Measurements from ENCODE around the gene NXN. TPM values are rescaled to one million over a fixed set of nuclear protein-coding genes. Genes with fewer than 3 reads are reported as not detected.

Gene NXN
- 13.4 TPM for polyA plus RNA-seq (2012; ENCODE audit: insufficient read depth, insufficient read length)

DNA sequence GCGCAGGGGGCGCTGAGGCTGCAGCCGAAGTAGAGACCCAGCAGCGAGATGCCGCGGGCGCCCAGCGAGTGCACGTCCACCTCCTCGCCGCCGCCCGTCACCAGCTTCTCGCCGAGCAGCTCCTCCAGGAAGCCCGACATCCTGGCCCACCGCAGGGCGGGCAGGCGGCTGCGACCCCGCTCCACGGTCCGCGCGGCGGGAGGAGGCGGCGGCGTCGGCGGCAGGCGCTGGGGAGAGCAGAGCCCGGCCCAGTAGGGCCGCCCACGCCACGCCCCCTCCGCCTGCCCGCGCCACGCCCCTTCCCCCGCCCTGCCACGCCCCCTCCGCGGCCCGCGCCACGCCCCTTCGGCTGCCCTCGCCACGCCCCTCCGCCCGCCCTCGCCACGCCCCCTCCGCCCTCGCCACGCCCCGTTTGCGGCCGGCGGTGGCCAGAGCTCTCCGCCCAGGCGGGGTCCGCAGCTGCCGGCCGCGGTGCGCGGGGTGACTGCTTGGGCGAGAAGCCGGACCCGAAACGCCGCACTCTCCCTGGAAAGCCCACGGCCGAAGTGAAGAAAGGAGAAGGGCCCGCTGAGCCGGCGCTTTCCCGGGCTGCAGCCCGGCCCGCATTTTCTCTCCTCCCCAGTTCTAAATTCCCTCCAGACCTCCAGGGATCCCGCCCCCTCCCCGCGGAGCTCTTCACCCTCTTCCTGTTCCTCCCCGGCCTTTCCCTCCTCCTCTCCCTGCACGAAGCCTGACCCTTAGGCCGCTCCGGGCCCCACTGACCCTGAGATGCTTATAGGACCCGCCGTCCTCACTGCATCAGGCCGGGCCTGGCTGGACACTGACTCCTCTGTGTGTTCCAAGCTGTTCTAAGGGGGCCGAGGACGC, at the start of gene NXN:
TSS of gene NXN (minus strand) at position 238 of the 867 bp plus-strand sequence.
- peak; percentile 28 for DNase-seq (ENCODE audit: low read depth, low spot score)
- peak within 1 kb of the TSS; percentile 51 for H3K4me3 ChIP-seq (ENCODE audit: low read length)

DNA sequence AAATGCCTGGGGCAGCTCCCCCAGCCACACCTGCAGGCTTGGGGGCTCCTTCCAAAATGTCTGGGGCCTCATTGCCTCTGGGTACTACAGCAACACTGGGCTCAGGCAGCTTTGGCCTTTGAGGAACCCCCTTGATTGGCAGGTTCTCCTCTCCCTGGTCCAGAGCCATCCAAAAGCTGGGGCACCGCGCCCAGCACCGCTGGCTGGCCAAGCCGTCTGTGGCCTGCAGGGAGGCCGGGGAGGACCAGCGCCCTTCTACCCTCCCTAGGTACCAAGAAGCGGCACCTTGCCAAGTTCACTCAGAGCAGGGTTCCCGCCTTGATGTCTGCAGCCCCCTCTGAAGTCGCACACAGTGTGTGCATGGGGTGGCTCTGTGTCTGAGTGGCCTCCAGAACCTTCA, 47.5 kb upstream of the NXN start:
- DNase-seq (ENCODE audit: low read depth, low spot score), result no peak
- H3K4me3 ChIP-seq (ENCODE audit: low read length), result no peak overlapping the region

DNA sequence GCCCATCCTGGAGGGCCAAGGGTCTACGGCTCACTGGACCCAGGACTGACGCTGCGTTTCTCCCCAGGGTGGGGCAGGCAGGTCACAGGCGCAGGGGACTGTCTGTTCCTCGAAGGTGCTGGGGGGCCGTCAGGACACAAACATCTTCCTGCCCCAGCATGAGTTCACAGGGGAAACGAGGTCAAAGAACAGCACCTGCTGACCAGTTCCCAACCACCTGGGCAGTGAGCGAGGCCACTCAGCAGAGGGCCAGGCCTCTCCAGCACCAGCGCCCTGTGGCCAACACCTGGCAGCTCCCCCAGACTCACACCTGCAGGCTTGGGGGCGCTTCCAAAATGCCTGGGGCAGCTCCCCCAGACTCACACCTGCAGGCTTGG, 47.0 kb upstream of the NXN start:
- no peak for DNase-seq (ENCODE audit: low read depth, low spot score)
- H3K4me3 ChIP-seq (ENCODE audit: low read length), result no peak overlapping the region

DNA sequence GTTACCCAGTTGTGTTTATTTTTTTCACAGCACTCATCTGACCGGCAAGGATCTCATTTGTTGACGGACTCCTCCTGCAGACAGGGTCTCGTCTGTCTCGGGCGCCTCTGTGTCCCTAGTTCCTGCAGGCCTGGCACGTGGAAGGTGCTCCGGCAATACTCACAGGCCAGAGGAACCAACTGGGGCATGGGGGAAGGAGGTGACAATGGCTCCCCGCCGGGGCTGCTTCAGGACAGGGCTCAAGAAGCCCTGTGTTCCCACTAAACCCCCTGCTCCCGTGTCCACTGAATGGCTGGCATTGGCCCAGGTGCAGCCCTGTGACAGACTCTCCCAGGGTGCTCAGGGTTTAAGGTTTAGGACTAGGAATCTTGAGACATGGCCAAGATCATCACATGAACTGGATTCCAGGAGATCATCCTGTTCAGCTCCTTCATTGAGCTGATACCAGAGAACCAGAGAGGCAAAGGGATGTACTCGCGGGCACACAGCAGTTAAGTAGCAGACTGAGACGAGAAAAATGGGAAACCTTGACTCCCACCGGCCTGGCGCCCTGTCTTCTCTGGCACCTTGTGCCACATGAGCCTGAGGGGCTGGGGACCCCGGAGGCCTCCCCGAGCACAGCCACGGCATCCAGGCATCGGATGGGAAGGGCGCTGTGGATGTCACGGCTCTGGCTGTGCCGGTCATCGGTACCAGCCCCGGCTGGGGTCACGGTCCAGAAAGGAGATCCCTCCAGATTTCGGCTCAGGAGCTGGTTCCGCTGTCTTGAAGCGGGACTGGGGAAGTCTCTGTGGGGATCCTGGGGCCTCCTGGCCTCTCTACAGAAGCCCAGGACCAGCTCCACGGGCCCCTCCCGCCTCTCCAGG, 46.4 kb upstream of the NXN start:
- H3K4me3 ChIP-seq (ENCODE audit: low read length), result no peak overlapping the region

DNA sequence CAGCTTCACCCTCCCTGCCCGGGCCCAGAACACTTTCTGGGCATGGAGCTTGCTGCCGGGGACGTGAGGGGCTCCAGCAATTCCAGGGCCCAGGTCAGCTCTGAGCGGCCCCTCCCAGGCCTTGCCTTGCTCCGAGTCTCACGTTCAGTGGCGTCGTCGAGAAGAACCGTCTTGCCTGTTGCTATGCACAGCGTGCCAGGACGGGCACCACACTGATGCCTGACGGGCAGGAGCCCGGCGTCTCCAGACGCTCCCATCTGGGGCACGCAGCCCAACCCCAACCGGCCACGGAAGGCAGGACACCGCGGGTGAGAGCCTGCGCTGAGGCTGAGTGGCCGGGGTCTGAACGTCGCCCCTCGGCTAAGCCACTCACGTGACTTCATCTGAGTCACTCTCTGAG, 44.5 kb upstream of the NXN start:
- no peak overlapping the region for H3K4me3 ChIP-seq (ENCODE audit: low read length)
- DNase-seq (ENCODE audit: low read depth, low spot score), result no peak

More for the DNA sequence above, 46.4 kb upstream of the NXN start:
- DNase-seq (ENCODE audit: low read depth, low spot score), result no peak

DNA sequence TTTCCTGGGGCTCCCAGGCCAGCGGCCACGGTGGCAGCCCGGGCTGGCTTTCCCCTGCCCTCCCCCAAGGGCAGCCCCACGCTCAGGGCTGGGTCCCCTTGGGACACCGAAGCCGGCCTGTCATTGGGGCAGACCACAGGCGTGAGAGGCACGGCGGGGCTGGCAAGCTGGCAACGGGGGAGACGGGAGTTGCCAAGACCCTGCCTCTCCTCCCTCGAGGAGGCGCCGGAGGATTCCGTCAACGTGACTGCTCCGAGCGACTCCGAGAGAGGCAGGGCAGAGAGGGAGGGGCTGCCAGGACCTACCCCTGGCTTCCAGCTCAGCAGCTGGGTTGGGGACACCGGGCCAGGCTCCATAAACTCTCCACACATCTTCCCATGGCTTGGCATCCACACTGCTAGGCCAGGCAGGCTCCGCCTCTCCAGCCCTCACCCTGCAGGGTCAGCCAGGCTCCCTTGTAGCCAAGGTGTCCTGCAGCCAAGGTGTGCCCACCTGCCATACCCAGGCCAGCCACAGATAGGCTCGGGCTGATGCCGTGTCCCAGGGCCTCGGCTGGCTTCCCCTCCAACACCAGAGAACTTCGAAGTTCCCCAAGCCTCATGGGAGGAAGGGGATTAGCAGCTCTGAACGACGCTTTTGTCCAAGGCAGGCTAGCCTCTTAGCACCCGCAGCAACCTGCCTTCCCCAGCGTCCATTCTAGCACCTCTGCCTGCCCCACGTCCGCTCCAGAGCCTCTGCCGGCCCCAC, 42.9 kb upstream of the NXN start:
- H3K4me3 ChIP-seq (ENCODE audit: low read length), result no peak overlapping the region

DNA sequence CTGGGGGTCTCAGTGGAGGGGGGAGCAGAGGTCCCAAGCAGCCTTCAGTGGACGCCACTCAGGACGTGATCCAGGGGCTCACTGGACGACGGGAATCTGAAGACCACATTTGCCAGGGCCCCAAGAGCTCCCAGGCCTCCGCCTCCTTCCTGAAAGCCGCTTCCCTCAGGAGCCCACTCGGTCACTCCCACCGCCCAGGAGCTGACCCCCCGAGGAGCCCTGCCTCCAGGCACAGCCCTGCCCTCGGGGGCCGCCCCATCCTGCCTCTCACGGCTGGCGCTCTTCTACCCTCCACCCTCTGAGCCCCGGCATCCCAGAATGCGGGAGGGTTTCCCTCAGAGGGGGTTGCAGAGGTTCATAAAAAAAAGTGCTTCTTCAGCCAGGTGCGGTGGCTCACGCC, 41.6 kb upstream of the NXN start:
- no peak for DNase-seq (ENCODE audit: low read depth, low spot score)
- H3K4me3 ChIP-seq (ENCODE audit: low read length), result no peak overlapping the region

More for the DNA sequence above, 42.9 kb upstream of the NXN start:
- no peak for DNase-seq (ENCODE audit: low read depth, low spot score)

DNA sequence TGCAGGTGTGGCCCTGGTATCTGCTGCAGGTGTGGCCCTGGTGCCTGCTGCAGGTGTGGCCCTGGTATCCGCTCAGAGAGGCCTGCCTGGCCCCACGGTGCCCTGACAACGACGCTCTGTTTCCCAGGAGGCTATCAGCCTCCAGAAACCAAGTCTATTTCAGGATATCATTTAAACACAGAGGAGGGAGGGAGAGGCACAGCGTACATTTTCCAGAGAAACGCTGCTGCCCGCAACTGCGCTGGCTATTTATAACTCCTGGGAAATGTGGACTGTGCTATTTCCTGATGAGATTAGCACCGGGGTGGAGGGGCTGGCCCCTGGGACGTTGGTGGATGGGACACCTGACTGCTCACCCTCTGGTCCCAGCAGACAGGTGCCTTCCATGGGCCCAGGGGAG, 39.9 kb upstream of the NXN start:
- DNase-seq (ENCODE audit: low read depth, low spot score), result no peak
- H3K4me3 ChIP-seq (ENCODE audit: low read length), result no peak overlapping the region

DNA sequence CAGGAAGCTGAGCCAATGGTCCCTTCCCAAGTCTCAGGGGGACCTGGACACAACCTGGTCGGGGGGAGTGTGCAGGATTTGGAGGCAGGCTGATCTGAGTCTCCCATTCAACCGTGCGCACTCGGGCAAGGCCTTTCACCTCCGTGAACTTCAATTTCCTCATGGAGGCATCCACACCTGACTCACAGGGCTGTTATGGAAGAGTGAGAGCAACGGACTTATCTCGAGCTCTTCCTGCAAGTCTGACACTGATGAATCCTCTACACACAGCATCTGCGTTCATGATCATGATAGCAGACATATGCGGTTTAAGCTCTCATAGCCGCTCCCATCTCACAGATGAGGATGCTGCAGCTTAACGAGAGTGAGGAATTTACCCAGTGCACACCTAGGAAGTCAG, 39.0 kb upstream of the NXN start:
- H3K4me3 ChIP-seq (ENCODE audit: low read length), result no peak overlapping the region
- no peak for DNase-seq (ENCODE audit: low read depth, low spot score)

DNA sequence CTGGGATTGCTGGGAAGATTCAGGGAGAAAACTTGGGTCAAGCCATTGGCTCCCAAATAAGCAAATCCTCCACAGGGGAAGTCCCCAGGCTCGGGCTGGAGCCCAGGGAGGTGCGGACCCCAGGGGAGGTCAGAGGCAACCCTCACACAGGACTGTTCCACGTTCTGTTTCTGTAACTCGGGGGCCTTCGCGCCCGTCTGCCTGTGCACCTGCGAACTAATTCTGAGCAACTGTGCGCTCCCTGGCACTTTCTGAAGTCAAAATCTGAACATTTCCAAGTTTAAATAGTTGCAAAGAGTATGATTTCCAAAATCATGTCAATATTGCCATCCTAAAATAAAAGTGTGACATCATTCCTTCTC, 34.1 kb upstream of the NXN start:
- no peak for DNase-seq (ENCODE audit: low read depth, low spot score)
- no peak overlapping the region for H3K4me3 ChIP-seq (ENCODE audit: low read length)

DNA sequence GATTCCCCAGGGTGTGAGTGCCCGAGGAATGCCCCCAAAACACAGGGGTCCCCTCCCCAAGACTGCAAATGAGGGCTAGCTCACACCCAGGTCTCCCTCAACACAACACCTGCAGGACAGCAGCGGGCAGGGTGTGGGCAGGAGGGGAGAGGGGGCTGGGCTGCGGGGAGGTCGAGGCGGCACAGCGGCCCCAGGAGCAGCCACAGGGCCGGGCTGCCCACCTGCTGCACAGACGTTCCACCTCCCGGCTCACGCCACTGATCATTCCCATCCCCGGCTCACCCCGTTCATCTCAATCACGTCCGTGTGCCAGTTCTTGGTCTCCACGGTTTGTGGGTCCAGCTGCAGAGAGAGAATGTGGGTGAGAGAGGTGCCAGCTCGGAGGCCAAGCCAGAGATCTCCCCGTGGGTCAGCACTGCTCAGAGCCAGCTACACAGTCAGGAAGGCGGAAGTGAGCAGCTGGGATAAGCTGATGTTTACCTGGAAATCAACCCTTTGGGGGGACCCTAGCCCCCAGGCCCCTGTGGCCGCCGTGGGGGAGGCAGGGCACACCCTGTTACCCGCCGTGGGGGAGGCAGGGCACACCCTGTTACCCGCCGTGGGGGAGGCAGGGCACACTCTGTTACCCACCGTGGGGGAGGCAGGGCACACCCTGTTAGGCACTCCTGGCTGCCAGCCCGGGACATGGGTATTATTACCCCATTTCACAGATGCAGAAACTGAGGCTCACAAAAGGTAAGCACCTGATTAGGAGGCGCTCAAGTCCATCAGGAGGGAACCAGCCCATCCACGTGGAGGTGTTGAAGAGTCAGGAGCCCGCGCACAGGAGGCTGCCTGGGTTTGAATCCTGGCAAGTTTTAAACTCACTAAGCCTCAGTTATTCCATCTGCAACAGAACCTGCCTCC, 33.5 kb upstream of the NXN start:
- no peak overlapping the region for H3K4me3 ChIP-seq (ENCODE audit: low read length)
- DNase-seq (ENCODE audit: low read depth, low spot score), result no peak

DNA sequence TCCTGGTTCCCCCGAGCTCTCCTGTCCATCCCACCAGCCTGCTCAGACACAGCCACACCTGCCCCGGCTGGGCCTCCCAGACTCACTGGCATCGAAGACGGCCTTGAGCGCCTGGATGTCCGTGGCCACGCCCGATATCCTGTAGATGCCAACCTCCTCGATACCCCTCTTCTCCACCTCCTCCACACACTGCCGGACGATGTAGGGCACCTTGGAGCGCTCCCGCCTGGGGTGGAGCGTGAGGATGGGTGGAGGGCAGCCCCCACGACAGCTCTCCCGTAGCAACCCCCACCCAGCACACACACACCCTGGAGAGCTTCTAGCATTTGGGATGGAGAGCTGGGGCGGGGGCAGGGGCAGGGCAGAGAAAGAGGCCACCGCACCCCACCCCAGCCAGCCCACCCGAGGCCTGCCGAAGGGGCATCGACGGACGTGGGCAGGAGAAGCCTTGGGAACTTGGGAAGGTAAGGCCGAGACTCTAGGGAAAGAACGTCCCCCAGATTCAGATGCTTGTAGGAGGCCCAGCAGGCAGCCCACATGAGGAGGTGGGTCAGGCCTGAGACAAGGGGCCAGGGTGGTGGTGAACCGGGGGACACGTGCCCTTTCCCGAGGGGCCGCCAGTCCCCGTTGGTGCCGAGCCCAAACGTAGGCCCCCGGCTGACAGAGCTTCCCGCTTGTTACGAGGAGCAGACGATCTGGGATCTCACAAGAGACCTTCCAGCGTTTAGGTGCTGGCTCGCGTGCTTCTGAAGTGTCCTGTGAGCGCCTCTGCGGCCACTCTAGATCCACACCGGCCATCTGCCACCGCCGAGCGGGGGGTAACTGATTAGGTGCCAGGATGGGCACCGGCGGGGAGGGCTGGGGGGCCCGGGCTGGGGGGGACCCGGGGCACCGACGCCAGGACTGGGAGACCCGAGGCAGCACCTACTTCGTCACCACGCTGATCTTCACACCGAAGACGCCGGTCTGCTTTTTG, 32.5 kb upstream of the NXN start:
- no peak overlapping the region for H3K4me3 ChIP-seq (ENCODE audit: low read length)
- DNase-seq (ENCODE audit: low read depth, low spot score), result no peak

DNA sequence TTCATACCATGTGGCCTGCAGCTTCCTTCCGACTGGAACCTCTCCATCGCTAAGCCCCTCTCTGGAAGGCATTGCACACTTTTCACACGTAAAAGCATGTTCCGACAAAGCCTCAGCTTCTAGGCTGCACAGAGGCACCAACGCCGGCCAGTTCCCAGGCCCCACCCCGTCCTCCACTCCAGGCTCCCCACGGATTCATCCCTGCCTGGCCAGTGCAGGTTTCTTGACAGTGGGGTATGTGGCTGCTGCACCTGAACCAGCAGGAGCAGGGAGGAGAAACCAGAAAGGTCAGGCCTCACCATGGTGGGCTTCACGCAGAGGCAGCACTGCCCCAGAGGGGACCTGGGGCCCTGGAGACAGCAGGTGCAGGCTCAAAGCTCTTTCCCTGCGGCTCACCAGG, 31.6 kb upstream of the NXN start:
- no peak overlapping the region for H3K4me3 ChIP-seq (ENCODE audit: low read length)
- no peak for DNase-seq (ENCODE audit: low read depth, low spot score)

DNA sequence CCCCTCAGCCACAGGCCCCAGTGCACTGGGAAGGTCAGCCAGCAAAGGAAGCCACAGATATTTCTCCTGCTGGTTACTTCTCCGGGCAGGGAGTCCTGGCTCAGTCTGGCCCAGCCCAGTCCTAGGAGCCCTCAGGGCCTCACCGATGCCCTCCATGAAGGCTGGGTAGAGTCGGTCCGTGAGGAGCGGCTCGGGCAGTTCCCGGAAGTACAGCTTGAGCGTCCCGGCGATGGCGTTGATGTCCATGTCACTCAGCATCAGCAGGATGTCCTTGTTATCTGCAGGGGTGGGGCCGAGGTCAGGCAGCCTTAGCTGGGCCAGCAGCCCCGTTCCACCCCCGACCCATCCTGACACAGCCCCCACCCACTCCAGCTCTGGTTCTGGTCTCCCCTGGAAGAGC, 31.0 kb upstream of the NXN start:
- DNase-seq (ENCODE audit: low read depth, low spot score), result no peak
- no peak overlapping the region for H3K4me3 ChIP-seq (ENCODE audit: low read length)

DNA sequence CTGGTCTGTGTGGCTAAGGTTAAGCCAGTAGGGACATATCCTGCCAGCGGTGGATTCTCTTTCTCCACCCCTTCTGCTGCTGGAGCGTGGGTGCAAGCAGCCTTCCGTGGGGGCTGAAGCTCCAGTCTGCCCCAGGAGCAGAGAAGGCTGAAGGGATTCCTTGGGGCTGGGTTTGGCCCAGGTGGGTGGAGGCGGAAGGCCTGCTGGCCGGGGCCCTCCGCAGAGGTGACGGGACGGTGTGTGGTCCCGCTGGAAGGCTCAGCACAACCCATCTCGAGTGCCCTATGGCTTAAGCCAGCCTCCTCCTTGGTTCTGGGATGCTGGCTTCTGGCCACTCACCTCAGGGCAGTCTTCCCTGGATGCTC, 30.5 kb upstream of the NXN start:
- DNase-seq (ENCODE audit: low read depth, low spot score), result no peak
- H3K4me3 ChIP-seq (ENCODE audit: low read length), result no peak overlapping the region

DNA sequence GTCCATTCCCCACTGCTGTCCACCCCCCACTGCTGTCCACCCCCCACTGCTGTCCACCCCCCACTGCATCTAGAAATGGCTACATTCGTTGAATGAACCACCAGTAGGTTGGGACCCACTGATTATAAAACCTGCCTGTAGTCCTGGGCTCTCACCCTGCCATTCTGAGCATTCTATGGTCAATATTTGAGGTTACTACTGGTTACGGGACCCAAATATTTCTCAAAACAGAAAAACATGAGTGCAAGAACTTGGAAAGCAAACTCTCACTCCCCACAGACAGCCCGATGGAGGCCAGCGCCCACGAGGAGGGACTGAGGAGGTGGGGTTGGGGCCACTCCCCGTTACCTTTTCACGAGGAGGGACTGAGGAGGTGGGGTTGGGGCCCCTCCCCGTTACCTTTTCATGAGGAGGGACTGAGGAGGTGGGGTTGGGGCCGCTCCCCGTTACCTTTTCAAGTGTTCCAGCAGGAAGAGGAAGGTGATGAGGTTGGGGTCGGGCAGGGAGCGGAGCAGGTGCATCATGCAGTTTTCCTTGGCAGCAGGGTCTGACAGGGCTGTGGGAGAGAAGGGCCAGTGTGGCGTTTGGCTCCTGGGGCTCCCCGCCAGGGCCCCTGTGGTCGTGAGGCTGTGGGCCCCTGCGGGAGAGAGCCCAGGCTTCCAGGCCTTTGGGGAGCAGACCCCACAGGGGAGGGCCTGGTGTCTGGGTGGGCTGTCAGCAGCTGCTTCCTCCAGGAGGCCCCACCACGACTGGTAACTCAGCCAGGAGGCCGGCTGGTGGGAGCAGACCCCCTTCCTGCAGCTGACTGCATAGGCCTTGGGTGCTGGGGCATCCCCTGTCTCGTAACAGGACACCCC, 29.9 kb upstream of the NXN start:
- DNase-seq (ENCODE audit: low read depth, low spot score), result no peak
- H3K4me3 ChIP-seq (ENCODE audit: low read length), result no peak overlapping the region
